ENCODE results near the gene PIGU.

GRCh38 chr20:34706302-34706875 lies 29.5 kb upstream of the PIGU start:
- TF ChIP-seq CTCF (IDR thresholded peaks at IDR 0.05; ENCODE audit: low read depth, low read length, poor library complexity, severe bottlenecking): no peak
- TF ChIP-seq EZH2phosphoT487 (IDR thresholded peaks at IDR 0.05; ENCODE audit: borderline replicate concordance, low read length): no peak

Measured in DOHH2 (cell line).